ENCODE results near the gene SKI.
A peak's percentile ranks its signal among the peaks of the same experiment; 100 is the strongest.

SKI gene

DNA sequence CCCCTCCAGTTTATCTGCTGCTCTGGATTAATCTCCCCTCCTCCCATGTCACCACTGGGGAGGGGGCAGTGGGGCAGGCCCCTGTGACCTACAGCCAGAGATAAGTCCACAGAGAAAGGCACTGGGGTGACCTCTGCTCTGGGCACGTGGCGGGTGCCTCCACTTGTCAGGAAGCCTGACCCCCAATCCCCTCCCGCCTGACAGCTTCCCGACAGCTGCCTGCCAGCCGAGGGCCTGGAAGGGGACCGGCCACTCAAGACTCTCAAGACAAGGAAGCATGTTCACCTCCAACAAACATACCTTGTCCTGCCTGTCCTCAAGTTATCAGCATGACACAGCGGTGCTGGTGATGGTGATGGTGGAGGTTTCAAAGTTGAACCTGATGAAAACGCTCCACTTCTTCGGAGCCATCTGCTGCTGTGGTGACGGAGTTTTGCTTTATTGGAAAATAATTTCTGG, 30.4 kb upstream of the SKI start:
- Histone ChIP-seq H3K9me2 (replicated peaks; ENCODE audit: insufficient read depth, low read length) (no peaks in the 10 kb centered on the region), H3K27ac (ENCODE audit: low read length) (no peak overlapping the region), H3K36me3 (replicated peaks; ENCODE audit: insufficient read depth, low read length) (no peaks in the 10 kb centered on the region), H2AFZ (ENCODE audit: low read length) (no peak overlapping the region), H3K9ac (ENCODE audit: low read length) (no peak overlapping the region), H3K9me3 (replicated peaks; ENCODE audit: insufficient read depth, low read length) (no peaks in the 10 kb centered on the region), H3K79me2 (ENCODE audit: low read length) (no peaks in the 10 kb centered on the region), H4K20me1 (ENCODE audit: insufficient read depth, low read length) (no peaks in the 10 kb centered on the region), H3K4me2 (ENCODE audit: low read depth, low read length) (no peak overlapping the region), H3K4me1 (ENCODE audit: low read length) (no peaks in the 10 kb centered on the region; the same call in 1 of the 2 replicates), H3K4me3 (ENCODE audit: low read length) (no peak overlapping the region), H3K27me3 (replicated peaks; ENCODE audit: insufficient read depth, low read length) (peaks cover 28% of the 10 kb centered on the region), H3F3A (ENCODE audit: insufficient read depth, low read length) (0 out of 2 replicates have a peak, but pooled peaks cover 3% of the 10 kb centered on the region)
- TF ChIP-seq EZH2 (optimal IDR thresholded peaks at IDR 0.05; ENCODE audit: low read depth, low read length) (no peak), EZH2phosphoT487 (IDR thresholded peaks at IDR 0.05; ENCODE audit: low read length) (no peak)
- TF ChIP-seq, protein P1, sequence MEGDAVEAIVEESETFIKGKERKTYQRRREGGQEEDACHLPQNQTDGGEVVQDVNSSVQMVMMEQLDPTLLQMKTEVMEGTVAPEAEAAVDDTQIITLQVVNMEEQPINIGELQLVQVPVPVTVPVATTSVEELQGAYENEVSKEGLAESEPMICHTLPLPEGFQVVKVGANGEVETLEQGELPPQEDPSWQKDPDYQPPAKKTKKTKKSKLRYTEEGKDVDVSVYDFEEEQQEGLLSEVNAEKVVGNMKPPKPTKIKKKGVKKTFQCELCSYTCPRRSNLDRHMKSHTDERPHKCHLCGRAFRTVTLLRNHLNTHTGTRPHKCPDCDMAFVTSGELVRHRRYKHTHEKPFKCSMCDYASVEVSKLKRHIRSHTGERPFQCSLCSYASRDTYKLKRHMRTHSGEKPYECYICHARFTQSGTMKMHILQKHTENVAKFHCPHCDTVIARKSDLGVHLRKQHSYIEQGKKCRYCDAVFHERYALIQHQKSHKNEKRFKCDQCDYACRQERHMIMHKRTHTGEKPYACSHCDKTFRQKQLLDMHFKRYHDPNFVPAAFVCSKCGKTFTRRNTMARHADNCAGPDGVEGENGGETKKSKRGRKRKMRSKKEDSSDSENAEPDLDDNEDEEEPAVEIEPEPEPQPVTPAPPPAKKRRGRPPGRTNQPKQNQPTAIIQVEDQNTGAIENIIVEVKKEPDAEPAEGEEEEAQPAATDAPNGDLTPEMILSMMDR (IDR thresholded peaks at IDR 0.05; ENCODE audit: low read length), result no peak
- no peak for DNase-seq

DNA sequence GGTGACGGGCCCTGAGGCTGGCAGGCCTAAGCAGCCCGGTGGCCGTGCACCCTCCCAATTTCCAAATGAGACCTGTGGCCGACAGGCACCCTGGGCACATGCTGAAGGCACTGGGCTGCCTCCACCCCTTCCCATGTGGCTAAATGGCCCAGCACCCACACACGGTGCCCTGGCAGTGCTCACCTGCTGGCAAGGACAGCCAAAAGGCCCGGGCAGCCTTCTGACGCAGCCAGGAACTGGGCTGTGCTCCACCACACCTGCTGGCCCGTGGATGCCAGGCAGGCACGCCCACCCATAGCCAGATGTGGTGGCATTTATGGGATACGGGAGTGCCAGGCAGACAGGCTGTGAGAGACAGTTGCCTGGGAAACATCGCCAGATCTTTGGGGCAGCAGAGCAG, 29.5 kb upstream of the SKI start:
- peak overlapping the region; percentile 50; the same call in 1 of the 2 replicates for H2AFZ ChIP-seq (ENCODE audit: low read length)
- H3K36me3 ChIP-seq (replicated peaks; ENCODE audit: insufficient read depth, low read length), result no peaks in the 10 kb centered on the region
- H3K4me3 ChIP-seq (ENCODE audit: low read length), result no peak overlapping the region
- no peak overlapping the region for H3K27ac ChIP-seq (ENCODE audit: low read length)
- no peak overlapping the region for H3K9ac ChIP-seq (ENCODE audit: low read length)
- DNase-seq, result no peak
- H4K20me1 ChIP-seq (ENCODE audit: insufficient read depth, low read length), result no peaks in the 10 kb centered on the region
- H3K27me3 ChIP-seq (replicated peaks; ENCODE audit: insufficient read depth, low read length), result peaks cover 36% of the 10 kb centered on the region
- H3K4me1 ChIP-seq (ENCODE audit: low read length), result no peaks in the 10 kb centered on the region; the same call in 1 of the 2 replicates
- H3K79me2 ChIP-seq (ENCODE audit: low read length), result no peaks in the 10 kb centered on the region
- no peaks in the 10 kb centered on the region for H3K9me2 ChIP-seq (replicated peaks; ENCODE audit: insufficient read depth, low read length)
- H3F3A ChIP-seq (ENCODE audit: insufficient read depth, low read length), result 0 out of 2 replicates have a peak, but pooled peaks cover 3% of the 10 kb centered on the region
- peak overlapping the region; percentile 69; the same call in 1 of the 2 replicates for H3K4me2 ChIP-seq (ENCODE audit: low read depth, low read length)
- TF ChIP-seq EZH2 (optimal IDR thresholded peaks at IDR 0.05; ENCODE audit: low read depth, low read length), result no peak
- TF ChIP-seq, protein P1 (IDR thresholded peaks at IDR 0.05; ENCODE audit: low read length), result no peak
- no peaks in the 10 kb centered on the region for H3K9me3 ChIP-seq (replicated peaks; ENCODE audit: insufficient read depth, low read length)

DNA sequence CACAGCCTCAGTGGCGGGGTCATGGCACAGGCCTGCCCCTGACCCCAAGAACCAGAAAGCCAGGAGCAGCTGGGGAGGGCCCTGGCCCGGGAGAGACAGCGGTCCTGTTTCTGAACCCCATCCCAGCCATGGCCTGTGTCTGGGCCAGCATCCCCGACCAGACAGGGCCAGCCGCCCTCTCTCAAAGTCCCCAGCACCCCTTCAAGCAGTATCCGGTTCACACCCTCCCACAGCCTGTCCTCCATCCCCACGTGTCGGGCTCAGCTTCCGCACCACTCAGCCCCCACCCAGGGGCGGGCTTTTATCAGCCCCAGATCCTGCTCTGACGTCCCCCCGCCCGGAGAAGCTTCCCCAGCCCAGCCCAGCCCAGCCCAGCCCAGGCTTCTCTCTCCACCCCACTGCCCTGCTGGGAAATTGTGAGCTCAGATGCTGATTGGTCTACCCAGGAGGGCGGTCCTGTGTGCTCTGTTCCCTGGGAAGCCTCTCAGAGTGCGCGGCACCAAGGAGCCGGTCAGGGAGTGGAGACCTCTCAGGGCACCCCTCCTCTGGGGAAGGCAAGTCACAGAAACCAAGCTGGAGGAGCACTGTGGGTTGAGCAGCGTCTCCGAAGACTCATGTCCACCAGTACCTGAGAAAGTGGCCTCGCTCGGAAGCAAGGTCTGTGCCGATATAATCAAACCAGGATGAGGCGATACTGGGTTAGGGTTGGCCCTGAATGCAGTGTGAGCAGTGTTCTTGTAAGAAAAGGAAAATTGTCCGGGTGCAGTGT, 28.9 kb upstream of the SKI start:
- peak overlapping the region; percentile 40; the same call in 1 of the 2 replicates for H3K4me3 ChIP-seq (ENCODE audit: low read length)
- no peaks in the 10 kb centered on the region for H3K9me3 ChIP-seq (replicated peaks; ENCODE audit: insufficient read depth, low read length)
- 0 out of 2 replicates have a peak, but pooled peaks cover 3% of the 10 kb centered on the region for H3F3A ChIP-seq (ENCODE audit: insufficient read depth, low read length)
- H3K4me2 ChIP-seq (ENCODE audit: low read depth, low read length), result peak overlapping the region; percentile 69
- H3K4me1 ChIP-seq (ENCODE audit: low read length), result peaks cover under 1% of the 10 kb centered on the region; the same call in 1 of the 2 replicates
- H3K36me3 ChIP-seq (replicated peaks; ENCODE audit: insufficient read depth, low read length), result no peaks in the 10 kb centered on the region
- peak overlapping the region; percentile 2; the same call in 1 of the 2 replicates for H3K9ac ChIP-seq (ENCODE audit: low read length)
- H4K20me1 ChIP-seq (ENCODE audit: insufficient read depth, low read length), result no peaks in the 10 kb centered on the region
- H3K9me2 ChIP-seq (replicated peaks; ENCODE audit: insufficient read depth, low read length), result no peaks in the 10 kb centered on the region
- DNase-seq, result peak; percentile 15
- peak overlapping the region; percentile 50 for H2AFZ ChIP-seq (ENCODE audit: low read length)
- no peaks in the 10 kb centered on the region for H3K79me2 ChIP-seq (ENCODE audit: low read length)
- H3K27ac ChIP-seq (ENCODE audit: low read length), result no peak overlapping the region
- H3K27me3 ChIP-seq (replicated peaks; ENCODE audit: insufficient read depth, low read length), result peaks cover 36% of the 10 kb centered on the region
- TF ChIP-seq EZH2phosphoT487 (IDR thresholded peaks at IDR 0.05; ENCODE audit: low read length), result no peak
- no peak for TF ChIP-seq EZH2 (optimal IDR thresholded peaks at IDR 0.05; ENCODE audit: low read depth, low read length)
- TF ChIP-seq, protein P1 (IDR thresholded peaks at IDR 0.05; ENCODE audit: low read length), result no peak

All from MM.1S (cell line).